ENCODE results near the gene ARHGAP22.

Gene ARHGAP22

GRCh38 chr10:48444266-48444665, 160.6 kb downstream of the ARHGAP22 start:
- DNase-seq (ENCODE audit: insufficient read length, low spot score), result no peak
- FAIRE-seq, result no peak
- TF ChIP-seq PAX5 (IDR thresholded peaks at IDR 0.05; ENCODE audit: insufficient read depth, low read length, severe bottlenecking) (no peak), POU2F2 (IDR thresholded peaks at IDR 0.05; ENCODE audit: low read depth, low read length) (no peak), POLR2A (IDR thresholded peaks at IDR 0.05; ENCODE audit: low read depth, low read length) (no peak), POLR2AphosphoS5 (IDR thresholded peaks at IDR 0.05; ENCODE audit: low read depth, low read length) (no peak), TAF1 (IDR thresholded peaks at IDR 0.05; ENCODE audit: low read depth, low read length) (no peak), SPI1 (IDR thresholded peaks at IDR 0.05; ENCODE audit: low read depth, low read length) (no peak)

- no peak for DNase-seq (ENCODE audit: insufficient read length, low spot score)
- no peak for TF ChIP-seq SPI1 (IDR thresholded peaks at IDR 0.05; ENCODE audit: low read depth, low read length)
- TF ChIP-seq POU2F2 (IDR thresholded peaks at IDR 0.05; ENCODE audit: low read depth, low read length), result no peak
- no peak for TF ChIP-seq POLR2A (IDR thresholded peaks at IDR 0.05; ENCODE audit: low read depth, low read length)
- TF ChIP-seq PAX5 (IDR thresholded peaks at IDR 0.05; ENCODE audit: insufficient read depth, low read length, severe bottlenecking), result no peak
- no peak for TF ChIP-seq TAF1 (IDR thresholded peaks at IDR 0.05; ENCODE audit: low read depth, low read length)
- no peak for TF ChIP-seq POLR2AphosphoS5 (IDR thresholded peaks at IDR 0.05; ENCODE audit: low read depth, low read length)
- no peak for FAIRE-seq
These were observed 162.1 kb downstream of the ARHGAP22 start for GRCh38 chr10:48442809-48443177.

- TF ChIP-seq SPI1 (IDR thresholded peaks at IDR 0.05; ENCODE audit: low read depth, low read length) (no peak), POU2F2 (IDR thresholded peaks at IDR 0.05; ENCODE audit: low read depth, low read length) (no peak), PAX5 (IDR thresholded peaks at IDR 0.05; ENCODE audit: insufficient read depth, low read length, severe bottlenecking) (no peak), TAF1 (IDR thresholded peaks at IDR 0.05; ENCODE audit: low read depth, low read length) (no peak), POLR2AphosphoS5 (IDR thresholded peaks at IDR 0.05; ENCODE audit: low read depth, low read length) (no peak)
- no peak for DNase-seq (ENCODE audit: insufficient read length, low spot score)
- no peak for FAIRE-seq
These were observed 162.6 kb downstream of the ARHGAP22 start for GRCh38 chr10:48442090-48442808.

- no peak for DNase-seq (ENCODE audit: insufficient read length, low spot score)
- no peak for TF ChIP-seq POU2F2 (IDR thresholded peaks at IDR 0.05; ENCODE audit: low read depth, low read length)
- no peak for TF ChIP-seq POLR2A (IDR thresholded peaks at IDR 0.05; ENCODE audit: low read depth, low read length)
- TF ChIP-seq TAF1 (IDR thresholded peaks at IDR 0.05; ENCODE audit: low read depth, low read length), result no peak
- FAIRE-seq, result no peak
These were observed 164.1 kb downstream of the ARHGAP22 start for GRCh38 chr10:48440771-48441170.

- DNase-seq (ENCODE audit: insufficient read length, low spot score) (no peak), FAIRE-seq (no peak)
- TF ChIP-seq POLR2A (IDR thresholded peaks at IDR 0.05; ENCODE audit: low read depth, low read length) (no peak), TAF1 (IDR thresholded peaks at IDR 0.05; ENCODE audit: low read depth, low read length) (no peak), POLR2AphosphoS5 (IDR thresholded peaks at IDR 0.05; ENCODE audit: low read depth, low read length) (no peak), PAX5 (IDR thresholded peaks at IDR 0.05; ENCODE audit: insufficient read depth, low read length, severe bottlenecking) (no peak), POU2F2 (IDR thresholded peaks at IDR 0.05; ENCODE audit: low read depth, low read length) (no peak)
These were observed 165.3 kb downstream of the ARHGAP22 start for GRCh38 chr10:48439581-48440041.

- FAIRE-seq, result no peak
- TF ChIP-seq POU2F2 (IDR thresholded peaks at IDR 0.05; ENCODE audit: low read depth, low read length), result no peak
- no peak for DNase-seq (ENCODE audit: insufficient read length, low spot score)
These were observed 165.8 kb downstream of the ARHGAP22 start for GRCh38 chr10:48439031-48439430.

GRCh38 chr10:48437546-48437945, 167.3 kb downstream of the ARHGAP22 start:
- FAIRE-seq (no peak), DNase-seq (ENCODE audit: insufficient read length, low spot score) (no peak)

GRCh38 chr10:48431871-48432270, 173.0 kb downstream of the ARHGAP22 start:
- DNase-seq (ENCODE audit: insufficient read length, low spot score) (no peak), FAIRE-seq (no peak)
- TF ChIP-seq POLR2AphosphoS5 (IDR thresholded peaks at IDR 0.05; ENCODE audit: low read depth, low read length), result no peak
- TF ChIP-seq POLR2A (IDR thresholded peaks at IDR 0.05; ENCODE audit: low read depth, low read length), result no peak
- TF ChIP-seq POU2F2 (IDR thresholded peaks at IDR 0.05; ENCODE audit: low read depth, low read length), result no peak
- TF ChIP-seq TAF1 (IDR thresholded peaks at IDR 0.05; ENCODE audit: low read depth, low read length), result no peak
- no peak for TF ChIP-seq PAX5 (IDR thresholded peaks at IDR 0.05; ENCODE audit: insufficient read depth, low read length, severe bottlenecking)

More at GRCh38 chr10:48437546-48437945, 167.3 kb downstream of the ARHGAP22 start:
- TF ChIP-seq POU2F2 (IDR thresholded peaks at IDR 0.05; ENCODE audit: low read depth, low read length) (no peak), PAX5 (IDR thresholded peaks at IDR 0.05; ENCODE audit: insufficient read depth, low read length, severe bottlenecking) (no peak), POLR2AphosphoS5 (IDR thresholded peaks at IDR 0.05; ENCODE audit: low read depth, low read length) (no peak), SPI1 (IDR thresholded peaks at IDR 0.05; ENCODE audit: low read depth, low read length) (no peak), POLR2A (IDR thresholded peaks at IDR 0.05; ENCODE audit: low read depth, low read length) (no peak), TAF1 (IDR thresholded peaks at IDR 0.05; ENCODE audit: low read depth, low read length) (no peak)

GRCh38 chr10:48430402-48430993, 174.4 kb downstream of the ARHGAP22 start:
- no peak for FAIRE-seq
- no peak for DNase-seq (ENCODE audit: insufficient read length, low spot score)
- TF ChIP-seq TAF1 (IDR thresholded peaks at IDR 0.05; ENCODE audit: low read depth, low read length), result no peak
- no peak for TF ChIP-seq POLR2A (IDR thresholded peaks at IDR 0.05; ENCODE audit: low read depth, low read length)
- TF ChIP-seq POU2F2 (IDR thresholded peaks at IDR 0.05; ENCODE audit: low read depth, low read length), result no peak
- TF ChIP-seq PAX5 (IDR thresholded peaks at IDR 0.05; ENCODE audit: insufficient read depth, low read length, severe bottlenecking), result no peak
- TF ChIP-seq SPI1 (IDR thresholded peaks at IDR 0.05; ENCODE audit: low read depth, low read length), result no peak
- no peak for TF ChIP-seq POLR2AphosphoS5 (IDR thresholded peaks at IDR 0.05; ENCODE audit: low read depth, low read length)

- TF ChIP-seq SPI1 (IDR thresholded peaks at IDR 0.05; ENCODE audit: low read depth, low read length) (no peak), TAF1 (IDR thresholded peaks at IDR 0.05; ENCODE audit: low read depth, low read length) (no peak), PAX5 (IDR thresholded peaks at IDR 0.05; ENCODE audit: insufficient read depth, low read length, severe bottlenecking) (no peak), POLR2AphosphoS5 (IDR thresholded peaks at IDR 0.05; ENCODE audit: low read depth, low read length) (no peak), POLR2A (IDR thresholded peaks at IDR 0.05; ENCODE audit: low read depth, low read length) (no peak), POU2F2 (IDR thresholded peaks at IDR 0.05; ENCODE audit: low read depth, low read length) (no peak)
- DNase-seq (ENCODE audit: insufficient read length, low spot score), result no peak
- FAIRE-seq, result no peak
These were observed 175.6 kb downstream of the ARHGAP22 start for GRCh38 chr10:48429309-48429708.
